SK-N-SH (cell line): ENCODE data around the gene UGT1A3. TPM values are rescaled to one million over a fixed set of nuclear protein-coding genes. Genes with fewer than 3 reads are reported as not detected.

Experiments
- CTCF ChIA-PET: fragments of 300-600, 350-600 bp; formaldehyde crosslinking; extraction: SDS; loops from one replicate; lab custom pipeline; 2021; lab: Yijun Ruan, JAX
- POLR2A ChIA-PET: fragments of 350-600 bp; sonication (Branson Sonifier 250); formaldehyde crosslinking; extraction: SDS; loops from one replicate; lab custom pipeline; 2020; ENCODE audit warnings: antibody characterized with exemption, inconsistent platforms; lab: Yijun Ruan, JAX
- DNase-seq: peaks from one replicate; pipeline ENCODE4 v3.0.0; 2012
- H2AFZ ChIP-seq: fragments of 200-600 bp; sonication (generic); 2 replicates; pipeline ENCODE4 v1.8.1; 2016; ENCODE audit warnings: antibody characterized with exemption, mild to moderate bottlenecking, low read depth
- H3F3A ChIP-seq: fragments of 200-600 bp; sonication (generic); replicated peaks from 2 replicates; pipeline ENCODE3; 2016; ENCODE audit warnings: antibody characterized with exemption, mild to moderate bottlenecking; ENCODE audit not compliant: insufficient read depth
- H3K27ac ChIP-seq, 2 experiments: fragments of 200-500 bp in 1 of 2; fragments of 200-600 bp in 1 of 2; sonication (Bioruptor generic) in 1 of 2; sonication (generic), shearing (Covaris generic) in 1 of 2; 2 replicates each; pipeline versions ENCODE4 v1.5.1 to v1.6.1; 2014 to 2016; ENCODE audit warnings: low read depth in 2 of 2, inconsistent platforms in 1 of 2, low read length in 1 of 2, mild to moderate bottlenecking in 1 of 2, mixed read lengths in 1 of 2
- H3K27me3 ChIP-seq: fragments of 200-600 bp; sonication (generic), shearing (Covaris generic); 2 replicates; pipeline ENCODE4 v1.6.1; 2016; ENCODE audit warnings: mixed run types; ENCODE audit not compliant: insufficient read depth
- H3K36me3 ChIP-seq, 2 experiments: fragments of 200-500 bp in 1 of 2; fragments of 200-600 bp in 1 of 2; sonication (Bioruptor generic) in 1 of 2; sonication (generic) in 1 of 2; replicated peaks in 1 of 2; 2 replicates each; pipeline versions ENCODE3 to v1.5.1; 2014 to 2016; ENCODE audit warnings: low read length in 1 of 2, mild to moderate bottlenecking in 1 of 2; ENCODE audit not compliant: insufficient read depth in 2 of 2, control insufficient read depth in 1 of 2
- H3K4me1 ChIP-seq, 2 experiments: fragments of 200-500 bp in 1 of 2; fragments of 200-600 bp in 1 of 2; sonication (Bioruptor generic) in 1 of 2; sonication (generic), shearing (Covaris generic) in 1 of 2; 2 replicates each; pipeline versions ENCODE4 v1.5.1 to v1.6.1; 2014 to 2016; ENCODE audit warnings: low read depth in 1 of 2, low read length in 1 of 2, mixed run types in 1 of 2; ENCODE audit not compliant: insufficient read depth in 2 of 2, control insufficient read depth in 1 of 2
- H3K4me2 ChIP-seq: fragments of 200-600 bp; sonication (generic), shearing (Covaris generic); 2 replicates; pipeline ENCODE4 v1.6.1; 2017; ENCODE audit warnings: mixed run types
- H3K4me3 ChIP-seq, 2 experiments: fragments of 200-500 bp in 1 of 2; fragments of 200-600 bp in 1 of 2; sonication (Bioruptor generic) in 1 of 2; sonication (generic), shearing (Covaris generic) in 1 of 2; 2 replicates each; pipeline versions ENCODE4 v1.5.1 to v1.8.1; 2014 to 2016; ENCODE audit warnings: low read depth in 2 of 2, inconsistent platforms in 1 of 2, low read length in 1 of 2, mild to moderate bottlenecking in 1 of 2, mixed read lengths in 1 of 2, moderate library complexity in 1 of 2
- H3K79me2 ChIP-seq: fragments of 200-600 bp; sonication (generic); 2 replicates; pipeline ENCODE4 v1.8.1; 2017; ENCODE audit warnings: mild to moderate bottlenecking; ENCODE audit not compliant: insufficient read depth
- H3K9ac ChIP-seq: fragments of 200-600 bp; sonication (generic); 2 replicates; pipeline ENCODE4 v1.6.1; 2017; ENCODE audit warnings: mixed run types
- H3K9me2 ChIP-seq: fragments of 200-600 bp; sonication (generic); 2 replicates; pipeline ENCODE4 v1.6.1; 2017; ENCODE audit warnings: mixed run types
- H3K9me3 ChIP-seq: fragments of 200-600 bp; sonication (generic); 2 replicates; pipeline ENCODE4 v1.6.1; 2017; ENCODE audit warnings: mixed run types, mild to moderate bottlenecking, moderate library complexity
- H4K20me1 ChIP-seq: fragments of 200-600 bp; sonication (generic); 2 replicates; pipeline ENCODE4 v1.6.1; 2017; ENCODE audit warnings: mild to moderate bottlenecking, mixed run types; ENCODE audit not compliant: insufficient read depth
- EP300 ChIP-seq, 2 experiments: IDR thresholded peaks; 2 replicates each; pipeline versions ENCODE4 v1.4.0 to v1.6.1; 2012; ENCODE audit warnings: borderline replicate concordance in 1 of 2, low read depth in 1 of 2, low read length in 1 of 2
- FOSL2 ChIP-seq: IDR thresholded peaks from 2 replicates; pipeline ENCODE4 v1.4.0; 2012; ENCODE audit warnings: low read depth, mild to moderate bottlenecking, moderate library complexity, borderline replicate concordance
- FOXJ3 ChIP-seq: sonication (generic); formaldehyde crosslinking; IDR thresholded peaks from 2 replicates; pipeline ENCODE4 v1.5.1; 2020; ENCODE audit warnings: mild to moderate bottlenecking, missing genetic modification reagents
- FOXM1 ChIP-seq: IDR thresholded peaks from 2 replicates; pipeline ENCODE4 v1.4.0; 2012; ENCODE audit warnings: low read depth, mild to moderate bottlenecking
- IRF3 ChIP-seq: fragments of 150-350 bp; IDR thresholded peaks from 2 replicates; pipeline ENCODE4 v1.6.1; 2016; ENCODE audit warnings: mild to moderate bottlenecking, low read depth, low read length
- JUND ChIP-seq: IDR thresholded peaks from 2 replicates; pipeline ENCODE4 v1.4.0; 2012
- MEF2A ChIP-seq: IDR thresholded peaks from 2 replicates; pipeline ENCODE4 v1.4.0; 2012; ENCODE audit warnings: low read depth, borderline replicate concordance
- MXI1 ChIP-seq: IDR thresholded peaks from 2 replicates; pipeline ENCODE4 v1.6.1; 2012; ENCODE audit warnings: mild to moderate bottlenecking, low read depth, low read length, improper control_type of control experiment
- NFIC ChIP-seq: IDR thresholded peaks from 2 replicates; pipeline ENCODE4 v1.4.0; 2012; ENCODE audit warnings: borderline replicate concordance
- POLR2AphosphoS5 ChIP-seq: IDR thresholded peaks from 2 replicates; pipeline ENCODE4 v1.6.1; 2012; ENCODE audit warnings: low read depth, low read length
- RFX5 ChIP-seq: IDR thresholded peaks from 2 replicates; pipeline ENCODE4 v1.6.1; 2012; ENCODE audit warnings: mild to moderate bottlenecking, improper control_type of control experiment, low read length
- SIN3A ChIP-seq: IDR thresholded peaks from 2 replicates; pipeline ENCODE4 v1.6.1; 2012; ENCODE audit warnings: low read depth, mild to moderate bottlenecking, low read length, moderate library complexity, borderline replicate concordance
- SMC3 ChIP-seq: IDR thresholded peaks from 2 replicates; pipeline ENCODE4 v1.6.1; 2012; ENCODE audit warnings: low read depth, low read length, improper control_type of control experiment
- TAF1 ChIP-seq: IDR thresholded peaks from 2 replicates; pipeline ENCODE4 v1.6.1; 2012; ENCODE audit warnings: low read depth, mild to moderate bottlenecking, low read length, moderate library complexity, borderline replicate concordance
- TEAD4 ChIP-seq: IDR thresholded peaks from 2 replicates; pipeline ENCODE4 v1.4.0; 2012; ENCODE audit warnings: mild to moderate bottlenecking, borderline replicate concordance; ENCODE audit not compliant: insufficient read depth
- USF1 ChIP-seq: IDR thresholded peaks from 2 replicates; pipeline ENCODE4 v1.4.0; 2012; ENCODE audit warnings: low read depth, borderline replicate concordance
- WGBS: methylation state at CpG from one replicate; pipeline ENCODE4 v1.1.6; 2017; ENCODE audit warnings: low lambda C conversion rate; 5-methylcytosine and 5-hydroxymethylcytosine counted together
- polyA plus RNA-seq, 3 experiments: library from polyadenylated mRNA; depleted of rRNA; stranded (reverse); fragments of >200 nt; gene quantifications; 2 replicates each; pipeline ENCODE4 v1.2.3, GENCODE V29; 2012

The UGT1A3 gene
- polyA plus RNA-seq, 1 of the 3 experiments (the other 2 are of a cell fraction): not detected

- no peaks in the 10 kb centered on the region for H3K36me3 ChIP-seq
- no peaks in the 10 kb centered on the region for H4K20me1 ChIP-seq
- no peak overlapping the region for H3K9ac ChIP-seq
- H3K9me3 ChIP-seq: no peaks in the 10 kb centered on the region
- no peak overlapping the region for H3K27ac ChIP-seq
- H3K4me3 ChIP-seq: no peak overlapping the region
- H3F3A ChIP-seq: no peaks in the 10 kb centered on the region
- H2AFZ ChIP-seq: no peak overlapping the region
- no peak overlapping the region for H3K4me2 ChIP-seq
- POLR2A ChIA-PET: no interaction called here
- no peaks in the 10 kb centered on the region for H3K27me3 ChIP-seq
- 51% methylated on average over 4 of the region's 4 CpGs for WGBS
- no peaks in the 10 kb centered on the region for H3K9me2 ChIP-seq
- DNase-seq: no peak
- CTCF ChIA-PET: interaction anchor here (1.2 kb wide), 1 partner anchor 21 kb away, joined by 4 read pairs; no protein-coding TSS in a partner anchor
- H3K4me1 ChIP-seq: no peaks in the 10 kb centered on the region
- H3K79me2 ChIP-seq: no peaks in the 10 kb centered on the region
- TF ChIP-seq USF1 (no peak), FOXJ3 (CRISPR knock-in tag) (no peak), RFX5 (no peak), TAF1 (no peak), FOSL2 (no peak), NFIC (no peak), EP300 (IDR thresholded peaks at IDR 0.05; ENCODE audit: borderline replicate concordance in 1 of 2, low read depth in 1 of 2, low read length in 1 of 2) (no peak), SMC3 (no peak), SIN3A (no peak), POLR2AphosphoS5 (no peak), JUND (no peak), TEAD4 (no peak), MEF2A (no peak), FOXM1 (no peak), IRF3 (no peak)
Observed at GRCh38 chr2:233690444-233690843, 38.4 kb upstream of the UGT1A3 start.

- no peak overlapping the region for H3K4me2 ChIP-seq
- POLR2A ChIA-PET: interaction anchor here (0.8 kb wide), 1 partner anchor 24 kb away, joined by 3 read pairs; no protein-coding TSS in a partner anchor
- H2AFZ ChIP-seq: no peak overlapping the region
- H3K36me3 ChIP-seq: no peaks in the 10 kb centered on the region
- no peaks in the 10 kb centered on the region for H3K27me3 ChIP-seq
- no peaks in the 10 kb centered on the region for H3K4me1 ChIP-seq
- no peaks in the 10 kb centered on the region for H3F3A ChIP-seq
- H3K9ac ChIP-seq: no peak overlapping the region
- no peak overlapping the region for H3K27ac ChIP-seq
- H3K79me2 ChIP-seq: no peaks in the 10 kb centered on the region
- H4K20me1 ChIP-seq: no peaks in the 10 kb centered on the region
- no peak for TF ChIP-seq MXI1
- no peaks in the 10 kb centered on the region for H3K9me2 ChIP-seq
- no peak for DNase-seq
- H3K4me3 ChIP-seq: no peak overlapping the region
- CTCF ChIA-PET: interaction anchor here (1.1 kb wide), 1 partner anchor 20 kb away, joined by 4 read pairs; no protein-coding TSS in a partner anchor
- WGBS: 70% methylated on average over 7 of the region's 11 CpGs
- no peaks in the 10 kb centered on the region for H3K9me3 ChIP-seq
Observed at GRCh38 chr2:233691443-233692433, 37.1 kb upstream of the UGT1A3 start.
